ENCODE measurements around the gene VAT1L.

The VAT1L gene

DNA sequence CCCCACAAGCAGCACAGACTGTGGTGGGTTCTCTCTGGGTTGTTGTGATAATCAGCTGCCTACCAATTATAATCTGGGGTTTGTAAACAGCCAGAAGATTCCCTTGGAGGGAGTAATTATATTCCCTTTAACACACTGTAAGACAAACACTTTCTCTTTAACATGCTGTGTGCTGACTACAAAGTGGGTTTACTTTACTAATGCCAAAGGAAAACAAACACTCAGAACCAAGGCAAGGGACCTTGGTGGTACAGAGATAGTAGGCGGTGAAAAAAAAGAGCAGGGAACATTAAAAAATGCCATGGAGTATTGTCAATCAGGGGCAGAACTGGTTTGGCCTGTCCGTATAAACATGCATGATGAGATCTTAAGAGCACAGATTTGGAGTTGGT lies 3.0 kb upstream of the VAT1L start:
- Histone ChIP-seq H3K27ac (ENCODE audit: low read length) (no peak overlapping the region), H3K27me3 (replicated peaks; ENCODE audit: insufficient read depth, low read length) (peaks cover 12% of the 10 kb centered on the region; the same call in 1 of the 2 replicates), H3K4me3 (ENCODE audit: low read length) (no peak overlapping the region), H4K20me1 (ENCODE audit: insufficient read depth, low read length) (no peaks in the 10 kb centered on the region), H3K36me3 (replicated peaks; ENCODE audit: insufficient read depth, low read length) (no peaks in the 10 kb centered on the region), H3K9ac (ENCODE audit: low read length) (no peak overlapping the region), H3K9me2 (replicated peaks; ENCODE audit: insufficient read depth, low read length) (no peaks in the 10 kb centered on the region), H2AFZ (ENCODE audit: low read length) (no peak overlapping the region), H3F3A (ENCODE audit: insufficient read depth, low read length) (no peaks in the 10 kb centered on the region), H3K79me2 (ENCODE audit: low read length) (no peaks in the 10 kb centered on the region), H3K4me2 (ENCODE audit: low read depth, low read length) (no peak overlapping the region), H3K4me1 (ENCODE audit: low read length) (no peaks in the 10 kb centered on the region), H3K9me3 (replicated peaks; ENCODE audit: insufficient read depth, low read length) (no peaks in the 10 kb centered on the region)
- DNase-seq, result no peak
- TF ChIP-seq EZH2 (optimal IDR thresholded peaks at IDR 0.05; ENCODE audit: low read depth, low read length) (no peak), EZH2phosphoT487 (IDR thresholded peaks at IDR 0.05; ENCODE audit: low read length) (no peak)
- TF ChIP-seq, protein P1, sequence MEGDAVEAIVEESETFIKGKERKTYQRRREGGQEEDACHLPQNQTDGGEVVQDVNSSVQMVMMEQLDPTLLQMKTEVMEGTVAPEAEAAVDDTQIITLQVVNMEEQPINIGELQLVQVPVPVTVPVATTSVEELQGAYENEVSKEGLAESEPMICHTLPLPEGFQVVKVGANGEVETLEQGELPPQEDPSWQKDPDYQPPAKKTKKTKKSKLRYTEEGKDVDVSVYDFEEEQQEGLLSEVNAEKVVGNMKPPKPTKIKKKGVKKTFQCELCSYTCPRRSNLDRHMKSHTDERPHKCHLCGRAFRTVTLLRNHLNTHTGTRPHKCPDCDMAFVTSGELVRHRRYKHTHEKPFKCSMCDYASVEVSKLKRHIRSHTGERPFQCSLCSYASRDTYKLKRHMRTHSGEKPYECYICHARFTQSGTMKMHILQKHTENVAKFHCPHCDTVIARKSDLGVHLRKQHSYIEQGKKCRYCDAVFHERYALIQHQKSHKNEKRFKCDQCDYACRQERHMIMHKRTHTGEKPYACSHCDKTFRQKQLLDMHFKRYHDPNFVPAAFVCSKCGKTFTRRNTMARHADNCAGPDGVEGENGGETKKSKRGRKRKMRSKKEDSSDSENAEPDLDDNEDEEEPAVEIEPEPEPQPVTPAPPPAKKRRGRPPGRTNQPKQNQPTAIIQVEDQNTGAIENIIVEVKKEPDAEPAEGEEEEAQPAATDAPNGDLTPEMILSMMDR (IDR thresholded peaks at IDR 0.05; ENCODE audit: low read length), result no peak

DNA sequence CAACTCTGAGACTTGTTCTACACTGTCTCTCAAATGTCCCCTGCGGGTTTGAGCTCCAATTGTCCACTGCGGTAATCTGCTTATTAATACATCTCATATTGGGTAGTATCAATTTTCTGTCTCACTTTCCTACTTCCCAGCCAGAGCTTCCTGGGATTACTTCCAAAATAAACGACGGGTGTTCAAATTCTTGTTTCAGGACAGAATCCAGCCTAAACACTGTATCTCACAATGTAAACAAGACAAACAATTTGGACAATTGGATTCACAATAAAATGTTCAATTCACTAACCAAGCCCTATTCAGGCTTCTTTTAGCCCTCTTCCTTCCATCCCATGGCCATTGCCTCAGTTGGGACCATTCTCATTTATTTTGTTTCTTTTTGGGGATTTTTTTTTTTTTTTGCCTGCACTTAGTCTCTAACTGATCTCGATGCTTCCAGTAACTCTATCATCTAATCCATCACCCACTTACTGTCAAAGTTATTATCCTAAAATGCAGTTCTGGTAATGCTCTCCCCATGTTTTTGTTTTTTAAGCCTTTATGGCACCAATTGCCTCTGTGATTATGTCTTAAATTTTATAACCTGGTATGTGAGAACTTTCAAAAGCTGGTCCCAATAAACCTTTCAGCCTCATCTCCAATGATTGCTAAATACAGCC lies 2.0 kb upstream of the VAT1L start:
- Histone ChIP-seq H4K20me1 (ENCODE audit: insufficient read depth, low read length) (no peaks in the 10 kb centered on the region), H3K4me3 (ENCODE audit: low read length) (no peak overlapping the region), H3K9me2 (replicated peaks; ENCODE audit: insufficient read depth, low read length) (no peaks in the 10 kb centered on the region), H3K4me1 (ENCODE audit: low read length) (no peaks in the 10 kb centered on the region), H3K4me2 (ENCODE audit: low read depth, low read length) (no peak overlapping the region), H3K9me3 (replicated peaks; ENCODE audit: insufficient read depth, low read length) (no peaks in the 10 kb centered on the region), H3K27ac (ENCODE audit: low read length) (no peak overlapping the region), H2AFZ (ENCODE audit: low read length) (no peak overlapping the region), H3F3A (ENCODE audit: insufficient read depth, low read length) (no peaks in the 10 kb centered on the region), H3K79me2 (ENCODE audit: low read length) (no peaks in the 10 kb centered on the region), H3K36me3 (replicated peaks; ENCODE audit: insufficient read depth, low read length) (no peaks in the 10 kb centered on the region), H3K9ac (ENCODE audit: low read length) (no peak overlapping the region), H3K27me3 (replicated peaks; ENCODE audit: insufficient read depth, low read length) (peaks cover 12% of the 10 kb centered on the region; the same call in 1 of the 2 replicates)
- no peak for TF ChIP-seq EZH2phosphoT487 (IDR thresholded peaks at IDR 0.05; ENCODE audit: low read length)
- TF ChIP-seq, protein P1 (IDR thresholded peaks at IDR 0.05; ENCODE audit: low read length), result no peak
- TF ChIP-seq EZH2 (optimal IDR thresholded peaks at IDR 0.05; ENCODE audit: low read depth, low read length), result no peak
- DNase-seq, result no peak

DNA sequence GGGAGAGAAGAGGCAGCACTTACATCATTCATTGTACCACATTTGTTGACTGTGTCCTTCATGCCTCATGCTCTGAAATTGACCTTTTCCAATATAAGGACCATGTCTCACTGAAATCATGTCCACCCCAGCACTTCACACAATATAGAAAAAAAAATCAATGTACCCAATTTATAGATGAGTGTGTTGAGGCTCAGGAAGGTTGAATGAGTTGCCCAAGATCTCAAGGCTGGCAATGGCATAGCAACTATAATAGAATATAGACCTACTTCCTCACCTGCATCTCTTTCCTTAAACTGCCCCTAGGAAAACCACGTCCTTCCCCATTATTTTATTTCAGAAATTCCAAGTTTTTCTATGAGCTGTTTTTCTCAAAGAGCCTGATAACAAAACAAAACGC lies 912 bp upstream of the VAT1L start:
- H3K27ac ChIP-seq (ENCODE audit: low read length), result no peak overlapping the region
- no peak for DNase-seq
- no peaks in the 10 kb centered on the region for H3K9me3 ChIP-seq (replicated peaks; ENCODE audit: insufficient read depth, low read length)
- H2AFZ ChIP-seq (ENCODE audit: low read length), result no peak overlapping the region
- H3K36me3 ChIP-seq (replicated peaks; ENCODE audit: insufficient read depth, low read length), result no peaks in the 10 kb centered on the region
- TF ChIP-seq EZH2 (optimal IDR thresholded peaks at IDR 0.05; ENCODE audit: low read depth, low read length), result no peak
- no peak for TF ChIP-seq EZH2phosphoT487 (IDR thresholded peaks at IDR 0.05; ENCODE audit: low read length)
- TF ChIP-seq, protein P1 (IDR thresholded peaks at IDR 0.05; ENCODE audit: low read length), result no peak
- H4K20me1 ChIP-seq (ENCODE audit: insufficient read depth, low read length), result no peaks in the 10 kb centered on the region
- H3F3A ChIP-seq (ENCODE audit: insufficient read depth, low read length), result no peaks in the 10 kb centered on the region
- H3K9ac ChIP-seq (ENCODE audit: low read length), result no peak overlapping the region
- no peak overlapping the region for H3K4me3 ChIP-seq (ENCODE audit: low read length)
- no peaks in the 10 kb centered on the region for H3K79me2 ChIP-seq (ENCODE audit: low read length)
- peaks cover 12% of the 10 kb centered on the region; the same call in 1 of the 2 replicates for H3K27me3 ChIP-seq (replicated peaks; ENCODE audit: insufficient read depth, low read length)
- no peaks in the 10 kb centered on the region for H3K4me1 ChIP-seq (ENCODE audit: low read length)
- H3K4me2 ChIP-seq (ENCODE audit: low read depth, low read length), result no peak overlapping the region
- no peaks in the 10 kb centered on the region for H3K9me2 ChIP-seq (replicated peaks; ENCODE audit: insufficient read depth, low read length)
